ENCODE measurements around the gene MEGF6.
A peak's percentile ranks its signal among the peaks of the same experiment; 100 is the strongest.

Gene MEGF6

DNA sequence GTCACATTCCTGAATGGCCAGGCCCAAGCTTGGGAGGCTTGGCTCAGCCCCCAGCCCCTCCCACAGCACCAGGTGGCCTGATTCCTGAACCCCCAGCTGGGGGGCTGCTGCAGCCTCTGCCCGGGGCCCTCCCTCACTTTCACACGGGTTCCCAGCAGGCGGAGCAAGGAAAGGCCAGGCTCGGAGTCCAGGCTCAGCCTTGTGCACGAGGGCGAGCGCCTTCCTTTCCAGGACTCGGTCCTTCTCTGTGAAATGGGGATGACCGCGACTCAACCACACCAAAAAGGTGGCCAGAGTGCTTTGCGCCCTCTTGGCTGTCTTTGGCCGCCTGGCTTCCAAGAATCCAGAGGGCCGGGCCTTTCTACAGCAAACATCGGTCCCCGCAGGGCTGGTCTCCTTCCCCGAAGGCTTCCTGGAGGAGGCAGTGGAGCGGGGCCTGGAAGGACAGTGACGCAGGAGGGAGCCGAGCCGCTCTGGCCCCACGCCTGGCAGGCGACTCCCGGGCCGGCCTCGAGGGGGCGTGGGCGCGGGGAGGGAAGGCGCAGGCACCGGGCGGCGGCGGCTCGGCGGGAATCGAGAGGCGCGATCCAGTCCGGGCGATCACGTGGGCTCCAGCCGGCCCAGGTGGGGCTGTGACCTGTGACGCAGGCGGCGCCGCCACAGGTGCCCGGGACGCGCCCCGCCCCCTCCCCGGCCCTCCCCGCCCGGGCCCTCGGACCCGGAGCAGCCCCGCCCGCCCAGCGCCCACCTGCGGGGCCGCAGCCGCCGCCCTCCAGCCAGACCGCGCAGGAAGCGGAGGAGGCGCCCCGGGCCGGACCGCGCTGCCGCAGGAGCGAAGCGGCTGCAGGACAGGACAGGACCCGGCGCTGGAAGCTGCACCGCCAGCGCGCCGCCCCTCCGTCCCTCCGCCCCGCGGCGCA is 157.2 kb downstream of the MEGF6 start, which contains the start of gene ARHGEF16:
ARHGEF16 (plus strand) TSS at position 775 of the 920 bp plus-strand sequence. CDS start 8,420 bp downstream, outside the sequence.
- DNase-seq: peak; percentile 20 to 46

DNA sequence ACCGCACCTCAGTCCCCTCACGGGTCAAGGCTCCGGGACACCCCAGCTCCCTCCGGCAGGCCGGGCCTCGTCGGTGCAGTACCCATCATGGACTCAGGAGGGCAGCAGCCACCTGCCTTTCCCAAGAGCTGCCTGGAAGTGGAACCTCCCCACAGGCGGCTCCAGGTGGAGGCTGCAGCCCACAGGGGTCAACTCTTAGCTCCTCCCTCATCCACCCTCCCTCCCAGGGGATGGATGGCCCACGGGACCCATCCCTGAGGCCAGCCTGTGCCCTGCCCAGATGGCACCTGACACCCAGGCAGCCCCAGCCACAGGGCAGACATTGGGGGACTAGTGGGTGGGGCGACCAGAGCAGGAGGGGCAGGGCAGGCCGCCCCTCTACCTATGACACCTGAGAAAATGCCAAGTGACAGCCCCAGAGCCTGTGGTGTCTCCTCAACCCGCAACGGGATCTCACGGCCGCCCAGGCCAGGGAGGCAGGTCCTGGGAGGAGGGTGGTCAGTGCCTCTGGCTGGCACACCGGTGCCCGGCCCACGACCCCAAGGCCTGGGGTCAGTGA is 158.0 kb downstream of the MEGF6 start:
- peak; percentile 59 to 77 for DNase-seq

- DNase-seq: no peak
These were observed 158.5 kb downstream of the MEGF6 start for GRCh38 chr1:3452866-3453175.

DNA sequence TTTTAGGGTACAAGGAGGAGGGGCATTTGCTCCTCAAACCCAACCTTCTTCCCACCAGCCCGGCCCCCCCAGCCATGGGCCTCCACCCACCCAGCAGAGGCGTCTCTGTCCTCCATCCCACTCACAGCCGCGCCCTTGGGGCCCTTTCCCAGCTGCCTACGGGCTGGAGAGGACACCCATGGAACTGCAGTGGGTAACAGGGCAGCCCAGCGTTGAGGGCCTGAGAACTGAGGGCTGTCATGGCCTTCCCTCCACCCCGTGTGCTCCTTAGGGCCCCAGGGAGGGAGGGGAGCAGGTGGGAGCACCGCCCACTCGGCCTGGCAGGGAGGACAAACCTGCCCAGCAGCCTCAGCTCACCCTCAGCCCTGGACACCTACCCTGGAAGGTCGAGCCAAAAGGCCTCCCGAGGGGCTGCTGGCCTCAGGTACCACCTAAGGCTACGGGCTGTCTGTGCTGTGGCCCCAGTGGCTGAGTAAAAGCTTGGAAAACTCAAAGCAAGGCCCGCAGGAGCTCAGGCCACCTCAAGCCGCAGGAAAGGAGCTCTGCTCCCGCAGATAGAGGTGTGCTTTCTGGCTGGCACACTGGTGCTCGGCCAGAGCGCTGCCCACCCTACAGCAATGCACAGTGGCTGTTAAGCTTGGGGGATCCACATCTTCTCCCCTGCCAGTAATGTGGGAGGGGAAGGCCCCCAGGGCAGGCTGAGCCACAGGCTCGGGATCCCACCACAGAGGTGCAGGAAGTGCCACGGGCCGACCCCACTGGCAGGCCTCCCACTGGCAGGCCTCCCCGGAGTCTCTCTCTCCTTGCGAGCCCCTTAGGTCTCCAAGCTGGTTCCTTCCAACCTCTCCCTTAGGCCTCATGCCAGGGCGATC is 159.1 kb downstream of the MEGF6 start:
- DNase-seq: no peak

DNA sequence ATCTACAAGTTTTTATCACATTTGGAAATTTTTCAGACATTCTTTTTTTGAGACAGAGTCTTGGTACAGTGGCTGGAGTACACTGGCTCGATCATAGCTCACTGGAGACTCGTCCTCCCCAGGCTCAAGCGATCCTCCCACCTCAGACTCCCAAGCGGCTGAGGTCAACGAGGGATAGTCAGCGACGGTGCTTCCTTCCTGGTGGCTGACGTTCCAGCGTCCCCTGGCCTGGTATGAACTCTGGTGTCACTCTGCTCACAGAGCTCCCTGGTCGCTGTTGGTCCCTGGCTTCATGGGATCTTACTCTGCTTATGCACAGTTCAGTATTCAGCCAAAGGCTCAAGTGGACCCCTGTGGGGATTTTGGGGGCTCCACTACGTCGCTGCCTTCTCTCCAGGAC is 160.3 kb downstream of the MEGF6 start:
- DNase-seq: no peak

- no peak for DNase-seq
These were observed 161.0 kb downstream of the MEGF6 start for GRCh38 chr1:3450202-3450863.

GRCh38 chr1:3444736-3445135 is 166.6 kb downstream of the MEGF6 start:
- DNase-seq: no peak

GRCh38 chr1:3444298-3444697 is 167.0 kb downstream of the MEGF6 start:
- DNase-seq: no peak

GRCh38 chr1:3443807-3444206 is 167.5 kb downstream of the MEGF6 start:
- DNase-seq: no peak

- DNase-seq: no peak
These were observed 168.4 kb downstream of the MEGF6 start for GRCh38 chr1:3442901-3443300.

DNA sequence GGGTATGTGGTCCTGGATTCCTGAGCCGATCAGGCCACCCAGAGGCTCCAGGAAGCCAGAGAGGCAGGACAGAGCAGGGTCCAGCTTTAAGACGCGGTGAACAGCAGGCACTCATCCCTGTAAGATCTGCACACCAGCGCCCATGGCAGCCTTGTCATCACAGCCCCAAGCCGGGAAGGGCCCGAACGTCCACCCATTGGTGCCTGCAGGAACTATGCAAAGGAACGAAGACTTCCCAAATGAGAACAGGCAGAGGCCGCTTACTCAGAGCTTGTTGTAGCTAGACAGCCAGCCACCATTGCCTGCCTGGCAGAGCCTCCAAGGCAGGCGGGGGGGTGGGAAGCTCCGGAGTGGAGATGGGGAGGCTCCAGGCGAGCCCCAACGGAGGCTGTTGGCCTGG is 169.0 kb downstream of the MEGF6 start:
- DNase-seq: no peak

- DNase-seq: no peak
These were observed 169.4 kb downstream of the MEGF6 start for GRCh38 chr1:3441880-3442279.

- DNase-seq: no peak
These were observed 169.9 kb downstream of the MEGF6 start for GRCh38 chr1:3441410-3441847.

GRCh38 chr1:3440711-3441409 is 170.4 kb downstream of the MEGF6 start:
- DNase-seq: no peak

DNA sequence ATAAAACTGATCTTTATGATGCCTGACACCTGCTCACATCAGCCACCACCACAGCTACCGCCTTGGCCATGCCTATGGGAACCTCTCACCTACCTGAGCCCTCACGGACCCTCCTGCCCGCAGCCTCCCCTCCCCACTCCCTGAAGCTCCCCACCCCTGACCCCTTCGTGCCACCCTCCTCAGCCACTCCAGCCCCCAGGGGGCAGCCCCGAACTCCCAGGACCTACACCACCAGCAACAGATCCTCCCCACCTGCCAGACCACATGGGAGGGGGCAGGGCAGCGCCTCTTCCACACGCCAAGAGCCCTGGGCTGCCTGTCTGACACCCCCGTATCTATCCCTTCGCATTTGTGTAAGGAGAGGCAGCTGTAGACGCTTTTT is 171.0 kb downstream of the MEGF6 start:
- DNase-seq: no peak

All from CD4-positive, alpha-beta T cell treated with Interferon alpha-2 for 1 hour (primary cell).